ENCODE measurements around the gene GJC2. TPM values are rescaled to one million over a fixed set of nuclear protein-coding genes. Genes with fewer than 3 reads are reported as not detected.

GJC2 gene
- polyA plus RNA-seq, 1 experiment: 1.2 TPM

DNA sequence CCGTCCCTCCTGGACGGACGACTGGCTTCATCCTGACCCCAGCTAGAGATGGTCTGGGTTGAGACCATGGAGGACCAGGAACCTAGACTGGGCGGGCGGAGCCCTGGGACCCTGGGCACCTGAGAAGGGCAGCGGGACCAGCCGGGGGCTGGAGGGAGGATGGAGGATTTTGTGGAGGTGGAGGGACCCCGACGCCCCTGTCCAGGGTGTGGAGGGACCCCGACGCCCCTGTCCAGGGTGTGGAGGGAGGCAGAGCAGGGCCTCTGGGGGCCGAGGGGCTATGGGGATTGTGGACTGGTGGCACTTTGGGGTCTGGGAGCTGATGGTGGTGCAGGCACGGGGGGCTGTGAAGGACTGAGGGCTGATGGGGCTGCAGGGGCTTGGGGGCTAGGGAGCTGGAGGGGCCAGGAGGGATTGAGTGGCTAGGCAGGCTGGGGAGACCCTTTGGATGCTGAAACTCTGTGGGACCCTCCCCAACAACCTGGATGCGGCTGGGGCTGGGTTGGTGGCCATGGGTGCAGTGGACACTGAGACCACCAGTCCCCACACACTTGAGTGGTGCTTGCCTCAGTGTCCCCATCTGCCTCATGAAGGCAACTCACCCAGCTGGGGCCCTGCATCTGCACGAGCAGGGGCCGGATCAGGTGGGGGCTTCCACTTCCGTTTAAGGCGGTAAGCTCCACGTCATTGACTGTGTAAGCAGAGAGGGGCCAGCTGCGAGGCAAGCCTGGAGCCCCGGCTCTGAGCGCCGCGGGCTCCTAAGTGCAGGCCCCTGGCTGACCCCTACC is 7.4 kb downstream of the GJC2 start:
- CTCF ChIA-PET: interaction anchor here (0.6 to 1.0 kb wide), 2 partner anchors 8 to 22 kb away, joined by 3 to 4 read pairs; partner anchors contain the start of gene IBA57
- DNase-seq (ENCODE audit: low read depth, low spot score): no peak
- TF ChIP-seq, protein P1, sequence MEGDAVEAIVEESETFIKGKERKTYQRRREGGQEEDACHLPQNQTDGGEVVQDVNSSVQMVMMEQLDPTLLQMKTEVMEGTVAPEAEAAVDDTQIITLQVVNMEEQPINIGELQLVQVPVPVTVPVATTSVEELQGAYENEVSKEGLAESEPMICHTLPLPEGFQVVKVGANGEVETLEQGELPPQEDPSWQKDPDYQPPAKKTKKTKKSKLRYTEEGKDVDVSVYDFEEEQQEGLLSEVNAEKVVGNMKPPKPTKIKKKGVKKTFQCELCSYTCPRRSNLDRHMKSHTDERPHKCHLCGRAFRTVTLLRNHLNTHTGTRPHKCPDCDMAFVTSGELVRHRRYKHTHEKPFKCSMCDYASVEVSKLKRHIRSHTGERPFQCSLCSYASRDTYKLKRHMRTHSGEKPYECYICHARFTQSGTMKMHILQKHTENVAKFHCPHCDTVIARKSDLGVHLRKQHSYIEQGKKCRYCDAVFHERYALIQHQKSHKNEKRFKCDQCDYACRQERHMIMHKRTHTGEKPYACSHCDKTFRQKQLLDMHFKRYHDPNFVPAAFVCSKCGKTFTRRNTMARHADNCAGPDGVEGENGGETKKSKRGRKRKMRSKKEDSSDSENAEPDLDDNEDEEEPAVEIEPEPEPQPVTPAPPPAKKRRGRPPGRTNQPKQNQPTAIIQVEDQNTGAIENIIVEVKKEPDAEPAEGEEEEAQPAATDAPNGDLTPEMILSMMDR (IDR thresholded peaks at IDR 0.05; ENCODE audit: low read depth, low read length): no peak
- peaks cover 4% of the 10 kb centered on the region for H3K27me3 ChIP-seq (ENCODE audit: control insufficient read depth, insufficient read depth, low read length)
- H3K27ac ChIP-seq (ENCODE audit: low read depth, low read length): no peak overlapping the region
- POLR2A ChIA-PET: interaction anchor here (2.4 kb wide), 1 partner anchor 9 kb away, joined by 7 read pairs; the partner anchor contains the start of gene IBA57
- H3K9me3 ChIP-seq (ENCODE audit: control insufficient read depth, insufficient read depth, low read length): peaks cover 3% of the 10 kb centered on the region; the same call in 1 of the 2 replicates
- H3K4me3 ChIP-seq (ENCODE audit: low read depth, low read length): no peak overlapping the region

DNA sequence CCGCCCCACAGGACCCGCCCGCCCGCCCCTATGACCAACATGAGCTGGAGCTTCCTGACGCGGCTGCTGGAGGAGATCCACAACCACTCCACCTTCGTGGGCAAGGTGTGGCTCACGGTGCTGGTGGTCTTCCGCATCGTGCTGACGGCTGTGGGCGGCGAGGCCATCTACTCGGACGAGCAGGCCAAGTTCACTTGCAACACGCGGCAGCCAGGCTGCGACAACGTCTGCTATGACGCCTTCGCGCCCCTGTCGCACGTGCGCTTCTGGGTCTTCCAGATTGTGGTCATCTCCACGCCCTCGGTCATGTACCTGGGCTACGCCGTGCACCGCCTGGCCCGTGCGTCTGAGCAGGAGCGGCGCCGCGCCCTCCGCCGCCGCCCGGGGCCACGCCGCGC is 8.0 kb downstream of the GJC2 start:
- Histone ChIP-seq H3K27ac (ENCODE audit: low read depth, low read length) (no peak overlapping the region), H3K4me3 (ENCODE audit: low read depth, low read length) (no peak overlapping the region), H3K9me3 (ENCODE audit: control insufficient read depth, insufficient read depth, low read length) (peaks cover 3% of the 10 kb centered on the region; the same call in 1 of the 2 replicates), H3K27me3 (ENCODE audit: control insufficient read depth, insufficient read depth, low read length) (peaks cover 4% of the 10 kb centered on the region)
- no peak for DNase-seq (ENCODE audit: low read depth, low spot score)
- ChIA-PET CTCF (interaction anchor here (0.6 to 1.0 kb wide), 2 partner anchors 8 to 22 kb away, joined by 3 to 4 read pairs; partner anchors contain the start of gene IBA57), POLR2A (interaction anchor here (2.4 kb wide), 1 partner anchor 8 kb away, joined by 7 read pairs; the partner anchor contains the start of gene IBA57)
- TF ChIP-seq, protein P1 (IDR thresholded peaks at IDR 0.05; ENCODE audit: low read depth, low read length): no peak

DNA sequence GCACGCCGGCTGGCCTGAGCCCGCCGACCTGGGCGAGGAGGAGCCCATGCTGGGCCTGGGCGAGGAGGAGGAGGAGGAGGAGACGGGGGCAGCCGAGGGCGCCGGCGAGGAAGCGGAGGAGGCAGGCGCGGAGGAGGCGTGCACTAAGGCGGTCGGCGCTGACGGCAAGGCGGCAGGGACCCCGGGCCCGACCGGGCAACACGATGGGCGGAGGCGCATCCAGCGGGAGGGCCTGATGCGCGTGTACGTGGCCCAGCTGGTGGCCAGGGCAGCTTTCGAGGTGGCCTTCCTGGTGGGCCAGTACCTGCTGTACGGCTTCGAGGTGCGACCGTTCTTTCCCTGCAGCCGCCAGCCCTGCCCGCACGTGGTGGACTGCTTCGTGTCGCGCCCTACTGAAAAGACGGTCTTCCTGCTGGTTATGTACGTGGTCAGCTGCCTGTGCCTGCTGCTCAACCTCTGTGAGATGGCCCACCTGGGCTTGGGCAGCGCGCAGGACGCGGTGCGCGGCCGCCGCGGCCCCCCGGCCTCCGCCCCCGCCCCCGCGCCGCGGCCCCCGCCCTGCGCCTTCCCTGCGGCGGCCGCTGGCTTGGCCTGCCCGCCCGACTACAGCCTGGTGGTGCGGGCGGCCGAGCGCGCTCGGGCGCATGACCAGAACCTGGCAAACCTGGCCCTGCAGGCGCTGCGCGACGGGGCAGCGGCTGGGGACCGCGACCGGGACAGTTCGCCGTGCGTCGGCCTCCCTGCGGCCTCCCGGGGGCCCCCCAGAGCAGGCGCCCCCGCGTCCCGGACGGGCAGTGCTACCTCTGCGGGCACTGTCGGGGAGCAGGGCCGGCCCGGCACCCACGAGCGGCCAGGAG is 8.6 kb downstream of the GJC2 start:
- Histone ChIP-seq H3K27me3 (ENCODE audit: control insufficient read depth, insufficient read depth, low read length) (peaks cover 4% of the 10 kb centered on the region), H3K27ac (ENCODE audit: low read depth, low read length) (no peak overlapping the region), H3K9me3 (ENCODE audit: control insufficient read depth, insufficient read depth, low read length) (peaks cover 3% of the 10 kb centered on the region; the same call in 1 of the 2 replicates), H3K4me3 (ENCODE audit: low read depth, low read length) (no peak overlapping the region)
- POLR2A ChIA-PET: no interaction called here
- DNase-seq (ENCODE audit: low read depth, low spot score): no peak
- CTCF ChIA-PET: interaction anchor here (0.6 to 1.0 kb wide), 2 partner anchors 7 to 23 kb away, joined by 3 to 4 read pairs; partner anchors contain the start of gene IBA57
- TF ChIP-seq, protein P1 (IDR thresholded peaks at IDR 0.05; ENCODE audit: low read depth, low read length): no peak

DNA sequence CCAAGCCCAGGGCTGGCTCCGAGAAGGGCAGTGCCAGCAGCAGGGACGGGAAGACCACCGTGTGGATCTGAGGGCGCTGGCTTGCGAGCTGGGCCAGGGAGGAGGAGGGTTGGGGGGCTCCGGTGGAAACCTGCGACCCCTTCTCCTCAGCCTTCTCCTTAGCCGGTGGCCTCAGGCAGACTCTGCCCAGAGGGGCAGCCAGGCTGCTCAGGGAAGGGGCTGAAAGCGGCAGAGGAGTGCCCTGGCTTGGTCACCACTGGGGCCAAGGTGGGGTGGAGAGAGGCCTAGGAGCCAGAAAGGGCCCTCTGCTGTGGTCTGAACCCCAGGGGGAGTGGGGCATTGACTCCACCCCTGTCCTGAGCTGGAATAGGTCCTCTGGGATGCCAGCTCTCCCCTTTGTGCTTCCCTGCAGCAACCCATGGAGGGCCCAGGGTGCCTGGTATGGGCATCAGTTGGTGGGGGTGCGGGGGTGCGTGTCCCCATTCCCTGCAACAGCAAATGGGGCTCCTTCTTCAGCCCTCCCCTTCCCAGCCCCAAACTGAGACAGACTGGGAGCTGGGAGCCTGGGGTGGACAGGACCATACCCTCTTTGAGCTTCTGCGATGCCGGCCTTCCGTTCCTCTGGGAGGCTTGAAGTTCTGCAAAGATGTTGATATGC is 9.4 kb downstream of the GJC2 start:
- Histone ChIP-seq H3K27ac (ENCODE audit: low read depth, low read length) (no peak overlapping the region), H3K9me3 (ENCODE audit: control insufficient read depth, insufficient read depth, low read length) (peaks cover 3% of the 10 kb centered on the region; the same call in 1 of the 2 replicates), H3K4me3 (ENCODE audit: low read depth, low read length) (no peak overlapping the region), H3K27me3 (ENCODE audit: control insufficient read depth, insufficient read depth, low read length) (peaks cover 4% of the 10 kb centered on the region)
- TF ChIP-seq, protein P1 (IDR thresholded peaks at IDR 0.05; ENCODE audit: low read depth, low read length): no peak
- ChIA-PET CTCF (interaction anchor here (1.5 kb wide), 1 partner anchor 28 kb away, joined by 4 read pairs; no protein-coding TSS in a partner anchor), POLR2A (no interaction called here)
- DNase-seq (ENCODE audit: low read depth, low spot score): no peak

Data from AG04450 (cell line).